NCI-H1930 (cell line): ENCODE results near the gene ZC3H18.
"Not testable (repeated sequence)": the region's sequence is repeated elsewhere in the genome, so short reads cannot be mapped to it uniquely, and the experiment has no call there.

ENCODE experiments used
- DNase-seq, 2 experiments: peaks; one replicate each; lab custom pipeline; 2025; lab: John Stamatoyannopoulos, UW

The ZC3H18 gene

GRCh38 chr16:88654363-88655052 is 84.3 kb downstream of the ZC3H18 start:
- DNase-seq, result no peak

DNA sequence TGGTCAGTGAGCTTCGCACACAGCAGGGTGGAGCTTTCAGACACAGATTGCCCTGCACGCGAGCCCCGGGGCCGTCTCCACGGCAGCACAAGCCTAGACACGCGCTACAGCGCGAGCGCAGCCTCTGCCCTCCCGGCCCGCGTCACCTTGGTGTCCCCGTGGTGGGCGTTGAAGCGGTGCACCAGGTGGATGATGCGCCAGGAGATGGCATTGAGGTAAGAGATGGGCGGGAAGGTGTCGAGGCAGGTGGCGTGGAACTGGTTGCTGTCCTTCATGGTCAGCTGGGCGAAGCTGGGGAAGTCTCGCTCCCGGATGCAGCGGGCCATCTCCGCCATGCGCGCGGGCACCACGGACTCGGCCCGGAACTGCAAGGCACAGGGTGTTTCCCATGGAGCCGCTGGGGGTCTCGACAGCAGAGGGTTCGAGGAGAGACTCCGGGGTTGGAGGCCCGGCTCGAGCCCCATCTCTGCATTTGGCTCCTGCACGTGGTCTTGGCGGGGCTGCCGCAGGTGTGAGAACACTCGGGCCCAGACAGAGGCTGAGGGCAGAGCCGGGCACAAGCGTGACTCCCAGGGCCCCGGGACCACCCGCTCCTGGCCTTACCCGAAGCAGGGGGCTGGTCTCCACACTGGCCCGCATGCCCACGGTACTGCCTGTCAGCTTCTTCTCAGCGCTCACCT is 85.0 kb downstream of the ZC3H18 start:
- DNase-seq, result no peak

- DNase-seq, result no peak
Observed at GRCh38 chr16:88655733-88656281, 85.6 kb downstream of the ZC3H18 start.

- no peak for DNase-seq
Observed at GRCh38 chr16:88656291-88656980, 86.2 kb downstream of the ZC3H18 start.

DNA sequence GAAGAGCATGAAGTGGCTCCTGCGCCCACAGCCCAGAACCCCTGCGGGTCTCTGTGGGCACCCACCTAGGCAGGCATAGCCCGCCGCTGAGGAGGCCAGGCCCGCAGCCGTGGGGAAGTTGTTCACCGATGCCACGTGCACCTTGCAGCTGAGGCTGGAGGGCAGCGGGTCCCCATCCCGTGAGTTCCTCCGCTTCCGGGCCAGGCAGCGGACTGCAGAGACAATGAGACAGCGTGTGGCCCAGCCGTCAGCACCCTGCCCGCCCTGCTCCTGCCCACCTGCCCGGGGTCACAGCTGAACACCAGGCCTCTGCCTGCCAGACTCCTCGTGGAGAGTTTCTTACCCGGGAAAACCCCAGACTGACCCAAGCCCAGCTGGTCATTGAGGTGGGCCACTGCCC is 87.2 kb downstream of the ZC3H18 start:
- DNase-seq, result no peak

DNA sequence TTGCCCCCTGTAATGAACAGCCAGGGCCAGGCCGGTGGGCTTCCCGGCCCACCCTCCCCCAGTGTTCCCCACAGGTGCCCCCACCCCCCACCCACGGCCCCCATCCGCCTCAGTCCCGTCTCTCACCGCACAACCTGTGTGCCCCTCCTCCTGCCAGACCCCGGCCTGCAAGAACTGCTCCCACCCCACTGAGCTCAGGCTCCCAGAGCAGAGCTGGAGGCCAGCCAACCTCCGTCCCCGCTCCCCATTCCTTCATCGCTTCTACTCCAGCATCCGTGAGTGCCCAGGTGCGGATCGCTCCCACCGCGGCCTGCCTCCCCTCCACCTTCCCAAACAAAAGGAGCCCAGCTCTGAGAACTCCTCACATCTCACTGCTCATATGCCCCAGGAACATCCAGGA is 88.5 kb downstream of the ZC3H18 start:
- no peak for DNase-seq

GRCh38 chr16:88659160-88659559 is 89.0 kb downstream of the ZC3H18 start:
- DNase-seq, result no peak

DNA sequence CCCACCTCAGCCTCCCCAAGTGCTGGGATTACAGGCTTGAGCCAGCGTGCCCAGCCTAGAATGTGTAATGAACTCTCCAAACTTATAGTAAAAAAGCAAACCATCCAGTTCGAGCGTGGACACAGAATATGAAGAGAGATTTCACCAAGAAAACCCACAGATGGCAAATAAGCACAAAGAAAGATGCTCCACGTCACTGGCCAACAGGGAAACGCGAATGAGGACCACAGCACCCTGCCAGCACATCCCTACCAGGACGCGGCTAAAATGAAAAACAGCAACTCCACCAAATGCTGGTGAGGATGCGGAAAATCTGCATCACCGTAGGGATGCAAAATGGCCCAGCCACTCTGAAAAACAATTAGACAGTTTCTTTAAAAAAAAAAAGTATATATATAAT is 91.3 kb downstream of the ZC3H18 start:
- no peak for DNase-seq

- DNase-seq, result no peak
Observed at GRCh38 chr16:88662222-88662842, 92.1 kb downstream of the ZC3H18 start.

- DNase-seq, result peak; percentile 87 to 92
Observed at GRCh38 chr16:88662843-88663606, 92.8 kb downstream of the ZC3H18 start, which contains the start of gene MVD. MVD (minus strand) TSS chr16:88663091; CDS start chr16:88663080, 11 bp downstream.

DNA sequence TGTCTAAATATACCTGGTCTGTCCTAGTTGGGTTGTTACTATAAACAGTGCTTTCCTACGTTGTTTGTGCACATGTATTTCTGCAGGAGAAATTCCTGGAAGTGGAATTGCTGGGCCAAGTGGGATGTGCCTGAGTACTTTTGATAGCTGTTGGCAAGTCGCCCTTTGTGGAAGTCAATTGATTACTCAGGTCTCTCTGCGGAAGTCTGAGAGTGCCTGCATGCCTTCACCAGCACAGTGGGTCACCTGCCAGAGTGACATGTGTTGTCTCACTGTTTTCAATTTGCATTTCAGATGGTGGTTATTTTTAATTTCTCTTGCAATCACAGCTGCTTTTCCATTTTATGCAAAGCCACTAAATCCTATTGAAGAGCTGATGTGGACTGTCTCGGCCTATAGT is 94.9 kb downstream of the ZC3H18 start:
- no peak for DNase-seq

DNA sequence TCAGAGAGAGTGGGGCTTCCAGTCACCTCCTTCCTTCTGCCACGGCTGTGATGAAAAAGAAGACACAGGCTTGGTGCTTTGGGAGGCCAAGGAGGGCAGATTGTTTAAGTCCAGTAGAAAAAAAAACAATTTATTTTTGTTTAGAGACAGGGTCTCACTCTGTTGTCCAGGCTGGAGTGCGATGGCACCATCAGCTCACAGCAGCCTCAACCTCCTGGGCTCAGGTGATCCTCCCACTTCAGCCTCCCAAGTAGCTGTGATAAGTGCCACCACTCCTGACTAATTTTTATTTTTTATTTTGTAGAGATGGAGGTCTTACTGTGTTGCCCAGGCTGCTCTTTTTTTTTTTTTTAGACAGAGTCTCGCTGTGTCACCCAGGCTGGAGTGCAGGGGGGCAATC is 95.4 kb downstream of the ZC3H18 start:
- no peak for DNase-seq

DNA sequence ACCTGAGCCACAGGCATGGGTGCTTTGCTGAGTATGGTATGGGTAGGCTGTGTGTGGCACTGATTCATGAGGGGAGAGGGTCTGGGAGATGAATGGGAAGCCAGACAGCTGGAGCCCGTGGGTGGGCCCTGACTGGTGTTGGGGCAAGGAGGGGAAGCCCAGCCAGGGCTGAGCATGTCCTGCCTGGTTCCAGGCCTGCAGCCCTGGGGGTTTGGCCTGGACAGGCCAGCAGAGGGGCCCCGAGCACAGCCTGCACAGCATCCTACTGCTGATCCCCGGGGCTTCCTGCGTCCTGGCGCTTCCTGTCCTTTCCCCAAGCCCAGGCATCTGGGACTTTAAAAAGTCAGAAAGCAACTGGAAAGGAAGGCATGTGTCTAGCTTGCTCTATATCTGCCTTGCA is 97.3 kb downstream of the ZC3H18 start:
- no peak for DNase-seq

DNA sequence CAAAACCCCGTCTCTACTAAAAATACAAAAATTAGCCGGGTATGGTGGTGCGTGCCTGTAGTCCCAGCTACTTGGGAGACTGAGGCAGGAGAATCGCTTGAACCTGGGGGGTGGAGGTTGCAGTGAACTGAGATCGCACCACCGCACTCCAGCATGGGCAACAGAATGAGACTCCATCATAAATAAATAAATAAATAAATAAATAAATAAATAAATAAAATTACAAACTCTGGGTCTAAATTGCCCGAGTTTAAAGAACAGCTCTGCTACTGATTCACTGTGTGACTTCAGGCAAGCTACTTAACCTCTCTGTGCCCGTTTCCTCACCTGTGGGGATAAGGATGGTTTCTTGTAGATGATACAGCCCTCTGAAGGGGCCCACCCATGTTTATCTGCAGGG is 99.3 kb downstream of the ZC3H18 start:
- DNase-seq, result not testable (repeated sequence)

GRCh38 chr16:88669980-88670379 is 99.8 kb downstream of the ZC3H18 start:
- DNase-seq, result no peak

DNA sequence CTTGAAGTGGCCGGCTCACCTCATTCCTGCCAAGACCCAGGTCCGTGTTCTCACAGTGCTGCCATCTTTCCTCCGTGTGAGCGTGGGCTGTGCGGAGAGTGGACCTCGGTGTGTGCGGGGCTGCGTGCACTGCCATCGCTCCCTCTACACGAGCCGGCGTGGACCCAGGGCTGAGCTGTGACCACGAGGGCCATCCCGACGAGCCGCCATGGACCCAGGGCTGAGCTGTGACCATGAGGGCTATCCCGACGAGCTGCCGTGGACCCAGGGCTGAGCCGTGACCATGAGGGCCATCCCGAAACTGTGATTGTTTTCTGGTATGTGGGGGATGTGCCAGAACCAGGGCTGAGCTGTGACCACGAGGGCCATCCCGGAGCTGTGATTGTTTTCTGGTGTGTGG is 101.6 kb downstream of the ZC3H18 start:
- DNase-seq, result no peak

DNA sequence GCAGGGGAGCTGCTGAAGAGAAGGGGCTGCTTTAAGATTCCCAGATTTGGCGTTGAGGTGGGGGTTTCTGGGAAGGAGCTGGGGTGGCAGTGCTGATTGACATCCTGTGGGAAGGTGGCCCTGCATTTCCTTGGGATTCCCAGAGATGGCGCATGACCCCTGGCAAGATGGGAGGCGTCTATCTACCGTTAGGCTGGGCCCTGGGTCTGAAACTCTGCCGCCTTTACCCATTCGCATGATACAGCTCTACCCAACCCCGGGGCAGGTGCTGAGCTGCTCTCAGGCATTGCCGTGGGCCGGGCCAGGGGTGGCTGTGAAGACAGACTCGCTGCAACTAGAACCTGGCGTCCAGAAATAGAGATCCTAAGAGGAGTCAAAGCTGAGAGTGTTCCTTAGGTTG is 102.6 kb downstream of the ZC3H18 start:
- DNase-seq, result no peak

DNA sequence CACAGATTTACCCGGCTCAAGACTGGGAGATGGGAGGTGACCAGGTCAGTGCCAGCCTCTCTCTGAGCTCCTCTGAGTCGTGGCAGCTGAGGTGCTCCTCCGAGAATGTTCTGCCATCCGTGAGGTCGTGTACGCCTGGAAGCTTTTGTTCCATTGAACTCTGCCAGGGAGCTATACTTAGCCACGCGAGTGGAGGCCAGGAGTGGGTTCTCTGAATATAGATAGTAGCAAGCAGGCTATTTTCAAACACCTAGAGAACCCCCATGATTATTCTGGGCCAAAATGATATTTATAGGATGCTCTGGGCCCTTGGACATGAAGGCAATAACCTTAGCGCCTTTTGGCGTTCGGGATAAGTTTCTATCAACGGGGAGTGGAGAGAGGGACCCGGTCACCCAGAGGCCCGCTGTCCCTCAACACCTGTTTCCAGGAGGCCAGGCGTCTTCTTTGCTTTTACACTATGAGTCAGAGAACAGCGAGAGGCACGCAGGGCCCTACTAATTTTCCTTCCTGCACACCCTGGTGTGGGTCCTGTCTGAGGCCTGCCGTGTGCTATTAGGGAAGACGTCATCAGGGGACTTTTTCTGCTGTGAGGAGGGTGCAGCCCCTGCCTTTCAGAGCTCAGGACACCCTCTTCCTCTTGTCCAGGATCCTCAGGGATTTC is 103.6 kb downstream of the ZC3H18 start:
- no peak for DNase-seq

GRCh38 chr16:88676502-88677242 is 106.5 kb downstream of the ZC3H18 start:
- no peak for DNase-seq

- no peak for DNase-seq
Observed at GRCh38 chr16:88677721-88678120, 107.5 kb downstream of the ZC3H18 start.
